OCI-LY1 (cell line): ENCODE data around the gene CD247.

Experiments used
- H2AFZ ChIP-seq: fragments of 200-600 bp; sonication (generic), shearing (Covaris generic); 2 replicates; pipeline ENCODE4 v1.6.0; 2014; ENCODE audit warnings: antibody characterized with exemption, mild to moderate bottlenecking, low read length
- H3F3A ChIP-seq: fragments of 200-600 bp; sonication (generic), shearing (Covaris generic); 2 replicates; pipeline ENCODE4 v1.6.0; 2014; ENCODE audit warnings: mild to moderate bottlenecking, antibody characterized with exemption, low read length, moderate library complexity; ENCODE audit not compliant: insufficient read depth
- H3K27ac ChIP-seq: fragments of 200-600 bp; sonication (generic); 2 replicates; pipeline ENCODE4 v1.5.1; 2014; ENCODE audit warnings: low read length, mixed run types, mild to moderate bottlenecking, low read depth; ENCODE audit not compliant: poor library complexity, severe bottlenecking
- H3K27me3 ChIP-seq: fragments of 200-600 bp; sonication (generic); 2 replicates; pipeline ENCODE4 v1.6.0; 2014; ENCODE audit warnings: antibody characterized with exemption, mild to moderate bottlenecking, low read length, moderate library complexity; ENCODE audit not compliant: insufficient read depth
- H3K36me3 ChIP-seq: fragments of 200-600 bp; sonication (generic); 2 replicates; pipeline ENCODE4 v1.6.1; 2014; ENCODE audit warnings: mild to moderate bottlenecking, antibody characterized with exemption, low read length, moderate library complexity, mixed read lengths; ENCODE audit not compliant: insufficient read depth
- H3K4me1 ChIP-seq: fragments of 200-600 bp; sonication (generic); 2 replicates; pipeline ENCODE4 v1.5.1; 2014; ENCODE audit warnings: mild to moderate bottlenecking, low read length, moderate library complexity; ENCODE audit not compliant: insufficient read depth, severe bottlenecking
- H3K4me2 ChIP-seq: fragments of 200-600 bp; sonication (generic), shearing (Covaris generic); 2 replicates; pipeline ENCODE4 v1.6.1; 2014; ENCODE audit warnings: low read length
- H3K4me3 ChIP-seq: fragments of 200-600 bp; sonication (generic); 2 replicates; pipeline ENCODE4 v1.5.1; 2014; ENCODE audit warnings: low read length, low read depth, mild to moderate bottlenecking, mixed read lengths; ENCODE audit not compliant: poor library complexity, severe bottlenecking
- H3K79me2 ChIP-seq: fragments of 200-600 bp; shearing (Covaris generic); 2 replicates; pipeline ENCODE4 v1.6.1; 2016; ENCODE audit warnings: mixed run types, low read length, mixed read lengths; ENCODE audit not compliant: insufficient read depth
- H3K9ac ChIP-seq: fragments of 200-600 bp; sonication (generic), shearing (Covaris generic); 2 replicates; pipeline ENCODE4 v1.6.1; 2014; ENCODE audit warnings: mild to moderate bottlenecking, low read length, mixed read lengths
- H3K9me2 ChIP-seq: fragments of 200-600 bp; sonication (generic), shearing (Covaris generic); 2 replicates; pipeline ENCODE4 v1.6.1; 2014; ENCODE audit warnings: low read depth, mild to moderate bottlenecking, low read length, mixed read lengths
- H3K9me3 ChIP-seq: fragments of 200-600 bp; shearing (Covaris generic); 2 replicates; pipeline ENCODE4 v1.6.1; 2014; ENCODE audit warnings: low read length, mixed read lengths
- H4K20me1 ChIP-seq: fragments of 200-600 bp; sonication (generic), shearing (Covaris generic); 2 replicates; pipeline ENCODE4 v1.6.0; 2016; ENCODE audit warnings: mild to moderate bottlenecking, low read length; ENCODE audit not compliant: insufficient read depth
- EZH2 ChIP-seq: fragments of 200-600 bp; sonication (generic), shearing (Covaris generic); IDR thresholded peaks from 2 replicates; pipeline ENCODE4 v1.8.0; 2017; ENCODE audit warnings: borderline replicate concordance, mixed run types, mild to moderate bottlenecking, antibody characterized with exemption, low read length, moderate library complexity, mixed read lengths
- TF ChIP-seq, protein P1 (sequence below): fragments of 200-600 bp; sonication (generic), shearing (Covaris generic); IDR thresholded peaks from 2 replicates; pipeline ENCODE4 v1.5.1; 2017; ENCODE audit warnings: mild to moderate bottlenecking, antibody characterized with exemption, low read length, moderate library complexity, mixed read lengths

CD247 gene

GRCh38 chr1:167465018-167465417 lies 53.3 kb downstream of the CD247 start:
- H3K4me3 ChIP-seq, result no peak overlapping the region
- no peaks in the 10 kb centered on the region for H3K79me2 ChIP-seq
- H3K9me2 ChIP-seq, result no peaks in the 10 kb centered on the region
- H3K4me2 ChIP-seq, result no peak overlapping the region
- no peaks in the 10 kb centered on the region for H4K20me1 ChIP-seq
- no peak overlapping the region for H3K27ac ChIP-seq
- no peaks in the 10 kb centered on the region for H3K4me1 ChIP-seq
- H3F3A ChIP-seq, result no peaks in the 10 kb centered on the region
- H2AFZ ChIP-seq, result no peak overlapping the region
- H3K27me3 ChIP-seq, result no peaks in the 10 kb centered on the region
- H3K9me3 ChIP-seq, result no peaks in the 10 kb centered on the region
- no peak for TF ChIP-seq EZH2
- TF ChIP-seq, protein P1, sequence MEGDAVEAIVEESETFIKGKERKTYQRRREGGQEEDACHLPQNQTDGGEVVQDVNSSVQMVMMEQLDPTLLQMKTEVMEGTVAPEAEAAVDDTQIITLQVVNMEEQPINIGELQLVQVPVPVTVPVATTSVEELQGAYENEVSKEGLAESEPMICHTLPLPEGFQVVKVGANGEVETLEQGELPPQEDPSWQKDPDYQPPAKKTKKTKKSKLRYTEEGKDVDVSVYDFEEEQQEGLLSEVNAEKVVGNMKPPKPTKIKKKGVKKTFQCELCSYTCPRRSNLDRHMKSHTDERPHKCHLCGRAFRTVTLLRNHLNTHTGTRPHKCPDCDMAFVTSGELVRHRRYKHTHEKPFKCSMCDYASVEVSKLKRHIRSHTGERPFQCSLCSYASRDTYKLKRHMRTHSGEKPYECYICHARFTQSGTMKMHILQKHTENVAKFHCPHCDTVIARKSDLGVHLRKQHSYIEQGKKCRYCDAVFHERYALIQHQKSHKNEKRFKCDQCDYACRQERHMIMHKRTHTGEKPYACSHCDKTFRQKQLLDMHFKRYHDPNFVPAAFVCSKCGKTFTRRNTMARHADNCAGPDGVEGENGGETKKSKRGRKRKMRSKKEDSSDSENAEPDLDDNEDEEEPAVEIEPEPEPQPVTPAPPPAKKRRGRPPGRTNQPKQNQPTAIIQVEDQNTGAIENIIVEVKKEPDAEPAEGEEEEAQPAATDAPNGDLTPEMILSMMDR, result no peak
- H3K36me3 ChIP-seq, result no peaks in the 10 kb centered on the region
- no peak overlapping the region for H3K9ac ChIP-seq

- H2AFZ ChIP-seq, result no peak overlapping the region
- no peaks in the 10 kb centered on the region for H3K9me2 ChIP-seq
- H3K9ac ChIP-seq, result no peak overlapping the region
- H3K27me3 ChIP-seq, result no peaks in the 10 kb centered on the region
- H3K27ac ChIP-seq, result no peak overlapping the region
- no peak for TF ChIP-seq EZH2
- TF ChIP-seq, protein P1, result no peak
- H3K79me2 ChIP-seq, result no peaks in the 10 kb centered on the region
- H3K4me2 ChIP-seq, result no peak overlapping the region
- H3F3A ChIP-seq, result no peaks in the 10 kb centered on the region
- H3K36me3 ChIP-seq, result no peaks in the 10 kb centered on the region
- no peaks in the 10 kb centered on the region for H3K4me1 ChIP-seq
- H3K4me3 ChIP-seq, result no peak overlapping the region
- no peaks in the 10 kb centered on the region for H3K9me3 ChIP-seq
- H4K20me1 ChIP-seq, result no peaks in the 10 kb centered on the region
Observed at GRCh38 chr1:167463875-167464575, 54.3 kb downstream of the CD247 start.

GRCh38 chr1:167463080-167463479 lies 55.2 kb downstream of the CD247 start:
- Histone ChIP-seq H3K36me3 (no peaks in the 10 kb centered on the region), H3K79me2 (no peaks in the 10 kb centered on the region), H3K9me3 (no peaks in the 10 kb centered on the region), H3K27me3 (no peaks in the 10 kb centered on the region), H3K9me2 (no peaks in the 10 kb centered on the region), H3K9ac (no peak overlapping the region), H3K4me1 (no peaks in the 10 kb centered on the region), H2AFZ (no peak overlapping the region), H3K4me2 (no peak overlapping the region), H4K20me1 (no peaks in the 10 kb centered on the region), H3F3A (no peaks in the 10 kb centered on the region), H3K4me3 (no peak overlapping the region), H3K27ac (no peak overlapping the region)
- no peak for TF ChIP-seq EZH2
- TF ChIP-seq, protein P1, result no peak
